DMS53 treated with DMSO at 0.1 percent for 48 hours (cell line): ENCODE measurements around the gene RBM34.
"Not testable (repeated sequence)": the region's sequence is repeated elsewhere in the genome, so short reads cannot be mapped to it uniquely, and the experiment has no call there.

Experiments used
- DNase-seq: peaks from one replicate; lab custom pipeline; 2025; ENCODE audit not compliant: unreplicated experiment; lab: John Stamatoyannopoulos, UW

RBM34 gene

GRCh38 chr1:235093013-235093695 lies 67.9 kb downstream of the RBM34 start:
- DNase-seq = peak; percentile 39

- DNase-seq = not testable (repeated sequence)
Observed at GRCh38 chr1:235092415-235092814, 68.6 kb downstream of the RBM34 start.

- not testable (repeated sequence) for DNase-seq
Observed at GRCh38 chr1:235092045-235092406, 69.0 kb downstream of the RBM34 start.

GRCh38 chr1:235091319-235092044 lies 69.6 kb downstream of the RBM34 start:
- DNase-seq = not testable (repeated sequence)

GRCh38 chr1:235090406-235091069 lies 70.5 kb downstream of the RBM34 start:
- DNase-seq = no peak

GRCh38 chr1:235088907-235089306 lies 72.1 kb downstream of the RBM34 start:
- no peak for DNase-seq

GRCh38 chr1:235088430-235088829 lies 72.6 kb downstream of the RBM34 start:
- DNase-seq = no peak

GRCh38 chr1:235087906-235088305 lies 73.1 kb downstream of the RBM34 start:
- DNase-seq = no peak

GRCh38 chr1:235085411-235086117 lies 75.5 kb downstream of the RBM34 start:
- DNase-seq = not testable (repeated sequence)
